PC-9 (cell line): ENCODE results near the gene RD3L.

ENCODE experiments used
- CTCF ChIP-seq: fragments of 200-600 bp; sonication (generic); conservative IDR thresholded peaks from 2 replicates; pipeline ENCODE4 v1.6.1; 2017; ENCODE audit warnings: mixed run types, antibody characterized with exemption, mild to moderate bottlenecking, moderate library complexity
- EZH2 ChIP-seq: fragments of 200-600 bp; sonication (generic); IDR thresholded peaks from 2 replicates; pipeline ENCODE4 v1.8.0; 2017; ENCODE audit warnings: antibody characterized with exemption, low read depth

GRCh38 chr14:103891667-103892215 is 50.6 kb downstream of the RD3L start:
- no peak for TF ChIP-seq CTCF
- TF ChIP-seq EZH2, result no peak
